Stimulated activated CD4-positive, alpha-beta T cell treated with anti-CD3 and anti-CD28 coated beads, Interleukin-4, amount 100 ng/mL, for 4 hours (primary cell): ENCODE results near the gene TBX6.

ENCODE experiments used
- DNase-seq, 2 experiments: peaks; one replicate each; pipeline ENCODE4 v3.0.0-alpha.2; 2020

The TBX6 gene

GRCh38 chr16:30085820-30086219 lies 5.9 kb downstream of the TBX6 start:
- DNase-seq = no peak

- no peak for DNase-seq
Observed at GRCh38 chr16:30085247-30085646, 6.5 kb downstream of the TBX6 start.

- DNase-seq = no peak
Observed at GRCh38 chr16:30084816-30085159, 6.9 kb downstream of the TBX6 start.

GRCh38 chr16:30084096-30084815 lies 7.5 kb downstream of the TBX6 start:
- no peak for DNase-seq

- DNase-seq = no peak
Observed at GRCh38 chr16:30083216-30084055, 8.3 kb downstream of the TBX6 start.

GRCh38 chr16:30082545-30083090 lies 9.1 kb downstream of the TBX6 start:
- DNase-seq = no peak

GRCh38 chr16:30079480-30079879 lies 12.2 kb downstream of the TBX6 start:
- DNase-seq = no peak

- DNase-seq = no peak
Observed at GRCh38 chr16:30078744-30079143, 13.0 kb downstream of the TBX6 start.

GRCh38 chr16:30077656-30078055 lies 14.1 kb downstream of the TBX6 start:
- no peak for DNase-seq

GRCh38 chr16:30076276-30076791 lies 15.4 kb downstream of the TBX6 start:
- DNase-seq = no peak

- DNase-seq = peak; percentile 84 to 90
Observed at GRCh38 chr16:30075503-30076275, 16.0 kb downstream of the TBX6 start, which contains the start of gene PPP4C. TSS of gene PPP4C (plus strand) at chr16:30075994. CDS start at chr16:30076378, 384 bp downstream.

- no peak for DNase-seq
Observed at GRCh38 chr16:30070490-30070889, 21.2 kb downstream of the TBX6 start.

- no peak for DNase-seq
Observed at GRCh38 chr16:30069611-30070462, 21.9 kb downstream of the TBX6 start.

GRCh38 chr16:30068750-30069610 lies 22.7 kb downstream of the TBX6 start:
- peak in 1 of 2 experiments; percentile 58 for DNase-seq

- DNase-seq = no peak
Observed at GRCh38 chr16:30068333-30068732, 23.4 kb downstream of the TBX6 start.

GRCh38 chr16:30067584-30067916 lies 24.2 kb downstream of the TBX6 start:
- no peak for DNase-seq

- DNase-seq = no peak
Observed at GRCh38 chr16:30066761-30067583, 24.8 kb downstream of the TBX6 start.

- DNase-seq = peak; percentile 41 to 51
Observed at GRCh38 chr16:30065943-30066760, 25.6 kb downstream of the TBX6 start.
